ENCODE measurements around the gene KIRREL3. TPM values are rescaled to one million over a fixed set of nuclear protein-coding genes. Genes with fewer than 3 reads are reported as not detected.

The KIRREL3 gene
- total and polyA plus RNA-seq, 2 donors (not counting 3 experiments of a cell fraction or from before 2014, with no cell fraction given): not detected

DNA sequence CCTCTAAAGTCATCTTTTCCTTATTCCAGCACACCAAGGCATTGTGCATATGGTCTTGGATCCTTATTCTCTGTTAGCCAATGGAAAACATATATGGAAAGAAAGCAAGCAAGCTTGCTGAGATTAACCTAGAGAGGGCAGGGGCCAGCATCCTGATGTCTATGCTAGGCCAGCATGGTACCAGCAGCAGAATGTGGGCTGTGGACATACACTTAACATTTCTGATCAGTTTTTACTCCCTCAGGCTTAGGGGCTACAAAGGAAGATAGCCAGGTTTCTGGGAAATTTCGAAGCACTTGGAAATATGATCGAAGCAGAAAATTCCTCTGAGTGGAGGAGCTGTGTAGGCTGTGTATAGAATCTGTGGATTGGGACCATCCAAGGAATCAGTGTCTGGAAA, 578.1 kb downstream of the KIRREL3 start:
- DNase-seq (ENCODE audit: low read depth, low spot score) (no peak), FAIRE-seq (no peak)
- no peaks in the 10 kb centered on the region for H3K9me3 ChIP-seq (replicated peaks; ENCODE audit: control insufficient read depth, insufficient read depth, low read length)
- no peaks in the 10 kb centered on the region for H3K36me3 ChIP-seq (ENCODE audit: control insufficient read depth in 2 of 2, extremely low read depth in 1 of 2, insufficient read depth in 2 of 2, low read length in 2 of 2)
- no peak overlapping the region for H3K9ac ChIP-seq (replicated peaks; ENCODE audit: extremely low read depth, insufficient read depth, low read length)
- no peaks in the 10 kb centered on the region for H3K79me2 ChIP-seq (ENCODE audit: control insufficient read depth, insufficient read depth, low read length)
- H3K4me3 ChIP-seq (replicated peaks in 1 of 3; ENCODE audit: insufficient read depth in 1 of 3, low read depth in 1 of 3, low read length in 3 of 3): no peak overlapping the region
- BruUV-seq (replicated peaks): no TSS peak
- H4K20me1 ChIP-seq (replicated peaks; ENCODE audit: control insufficient read depth, extremely low read depth, insufficient read depth, low read length): no peaks in the 10 kb centered on the region
- POLR2A ChIA-PET: no interaction called here
- H3K4me1 ChIP-seq (ENCODE audit: control insufficient read depth, extremely low read depth, insufficient read depth, low read length): peaks cover 2% of the 10 kb centered on the region
- H3K4me2 ChIP-seq (ENCODE audit: insufficient read depth, low read length): no peak overlapping the region
- intact Hi-C loops (cut with micrococcal nuclease) (no loop called here), dilution Hi-C loops (cut with MboI; ENCODE audit: extremely low pct_ligation_motif_present, low sequenced_read_pairs) (no loop called here)
- no peaks in the 10 kb centered on the region for H3K27me3 ChIP-seq (ENCODE audit: control insufficient read depth in 2 of 2, insufficient read depth in 2 of 2, low read length in 2 of 2)
- CTCF ChIA-PET: interaction anchor here (0.6 to 3.2 kb wide), 4 partner anchors 11 to 112 kb away, joined by 3 to 15 read pairs (median 4); no protein-coding TSS in a partner anchor
- H2AFZ ChIP-seq (ENCODE audit: low read depth, low read length): no peak overlapping the region
- no peaks in the 10 kb centered on the region for H3K9me1 ChIP-seq (replicated peaks; ENCODE audit: control insufficient read depth, extremely low read depth, insufficient read depth, low read length)
- TF ChIP-seq, protein P1, sequence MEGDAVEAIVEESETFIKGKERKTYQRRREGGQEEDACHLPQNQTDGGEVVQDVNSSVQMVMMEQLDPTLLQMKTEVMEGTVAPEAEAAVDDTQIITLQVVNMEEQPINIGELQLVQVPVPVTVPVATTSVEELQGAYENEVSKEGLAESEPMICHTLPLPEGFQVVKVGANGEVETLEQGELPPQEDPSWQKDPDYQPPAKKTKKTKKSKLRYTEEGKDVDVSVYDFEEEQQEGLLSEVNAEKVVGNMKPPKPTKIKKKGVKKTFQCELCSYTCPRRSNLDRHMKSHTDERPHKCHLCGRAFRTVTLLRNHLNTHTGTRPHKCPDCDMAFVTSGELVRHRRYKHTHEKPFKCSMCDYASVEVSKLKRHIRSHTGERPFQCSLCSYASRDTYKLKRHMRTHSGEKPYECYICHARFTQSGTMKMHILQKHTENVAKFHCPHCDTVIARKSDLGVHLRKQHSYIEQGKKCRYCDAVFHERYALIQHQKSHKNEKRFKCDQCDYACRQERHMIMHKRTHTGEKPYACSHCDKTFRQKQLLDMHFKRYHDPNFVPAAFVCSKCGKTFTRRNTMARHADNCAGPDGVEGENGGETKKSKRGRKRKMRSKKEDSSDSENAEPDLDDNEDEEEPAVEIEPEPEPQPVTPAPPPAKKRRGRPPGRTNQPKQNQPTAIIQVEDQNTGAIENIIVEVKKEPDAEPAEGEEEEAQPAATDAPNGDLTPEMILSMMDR (IDR thresholded peaks at IDR 0.05; ENCODE audit: extremely low read depth in 1 of 2, insufficient read depth in 1 of 2, low read depth in 1 of 2, low read length in 2 of 2): no peak
- TF ChIP-seq POLR2A (IDR thresholded peaks at IDR 0.05; ENCODE audit: low read depth, low read length): no peak
- no peak for TF ChIP-seq JUN (IDR thresholded peaks at IDR 0.05; ENCODE audit: borderline replicate concordance, insufficient read depth, insufficient read length, low read depth)
- TF ChIP-seq MYC (IDR thresholded peaks at IDR 0.05; ENCODE audit: low read depth, low read length): no peak
- TF ChIP-seq POLR2AphosphoS5 (IDR thresholded peaks at IDR 0.05; ENCODE audit: insufficient read depth, low read depth, low read length): no peak
- H3K27ac ChIP-seq (ENCODE audit: insufficient read depth, low read depth, low read length): no peak overlapping the region

DNA sequence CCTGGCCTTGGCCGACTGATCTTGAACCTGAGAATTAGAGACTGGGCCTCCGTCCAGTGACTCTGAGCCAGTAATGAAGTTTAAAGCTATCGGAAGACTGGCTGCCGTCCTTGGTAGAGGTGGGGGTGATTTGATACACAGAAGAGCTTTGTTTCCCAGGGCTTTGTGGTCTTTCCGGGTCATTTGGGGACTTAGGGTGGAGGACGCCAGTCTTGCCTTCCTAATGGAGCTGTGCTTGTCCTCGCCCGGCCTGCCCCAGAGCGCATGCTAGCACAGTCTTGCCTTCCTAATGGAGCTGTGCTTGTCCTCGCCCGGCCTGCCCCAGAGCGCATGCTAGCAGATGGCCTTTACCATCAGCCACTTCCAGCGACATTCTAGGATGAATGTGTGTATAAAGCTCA, 579.3 kb downstream of the KIRREL3 start:
- no peak overlapping the region for H3K9ac ChIP-seq (replicated peaks; ENCODE audit: extremely low read depth, insufficient read depth, low read length)
- ChIA-PET CTCF (interaction anchor here (1.0 to 4.7 kb wide), 4 partner anchors 10 to 111 kb away, joined by 4 to 16 read pairs (median 10); no protein-coding TSS in a partner anchor), POLR2A (interaction anchor here (0.7 kb wide), 1 partner anchor 13 kb away, joined by 3 read pairs; no protein-coding TSS in a partner anchor)
- DNase-seq (ENCODE audit: low read depth, low spot score) (no peak), FAIRE-seq (no peak)
- dilution Hi-C loops (cut with MboI; ENCODE audit: extremely low pct_ligation_motif_present, low sequenced_read_pairs): no loop called here
- H3K4me1 ChIP-seq (ENCODE audit: control insufficient read depth, extremely low read depth, insufficient read depth, low read length): peaks cover 9% of the 10 kb centered on the region
- no peak for TF ChIP-seq MYC (IDR thresholded peaks at IDR 0.05; ENCODE audit: low read depth, low read length)
- TF ChIP-seq, protein P2, sequence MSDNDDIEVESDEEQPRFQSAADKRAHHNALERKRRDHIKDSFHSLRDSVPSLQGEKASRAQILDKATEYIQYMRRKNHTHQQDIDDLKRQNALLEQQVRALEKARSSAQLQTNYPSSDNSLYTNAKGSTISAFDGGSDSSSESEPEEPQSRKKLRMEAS (IDR thresholded peaks at IDR 0.05; ENCODE audit: insufficient read depth, insufficient read length): no peak
- no peak for TF ChIP-seq GATA2 (IDR thresholded peaks at IDR 0.05; ENCODE audit: insufficient read depth, insufficient read length, low read depth, low read length)
- TF ChIP-seq FOS (IDR thresholded peaks at IDR 0.05; ENCODE audit: borderline replicate concordance, insufficient read depth, low read length): no peak
- TF ChIP-seq EZH2 (IDR thresholded peaks at IDR 0.05; ENCODE audit: borderline replicate concordance, low read depth, low read length, severe bottlenecking): no peak
- TF ChIP-seq POLR2AphosphoS5 (IDR thresholded peaks at IDR 0.05; ENCODE audit: insufficient read depth, low read depth, low read length): no peak
- TF ChIP-seq JUN (IDR thresholded peaks at IDR 0.05; ENCODE audit: borderline replicate concordance, insufficient read depth, insufficient read length, low read depth): no peak
- TF ChIP-seq POLR2A (IDR thresholded peaks at IDR 0.05; ENCODE audit: low read depth, low read length): no peak
- TF ChIP-seq, protein P1 (IDR thresholded peaks at IDR 0.05; ENCODE audit: extremely low read depth in 1 of 2, insufficient read depth in 1 of 2, low read depth in 1 of 2, low read length in 2 of 2): no peak
- no peak overlapping the region for H3K4me2 ChIP-seq (ENCODE audit: insufficient read depth, low read length)
- no peaks in the 10 kb centered on the region for H3K27me3 ChIP-seq (ENCODE audit: control insufficient read depth in 2 of 2, insufficient read depth in 2 of 2, low read length in 2 of 2)
- H3K4me3 ChIP-seq (replicated peaks in 1 of 3; ENCODE audit: insufficient read depth in 1 of 3, low read depth in 1 of 3, low read length in 3 of 3): no peak overlapping the region
- no peaks in the 10 kb centered on the region for H4K20me1 ChIP-seq (replicated peaks; ENCODE audit: control insufficient read depth, extremely low read depth, insufficient read depth, low read length)
- H3K27ac ChIP-seq (ENCODE audit: insufficient read depth, low read depth, low read length): no peak overlapping the region
- BruUV-seq (replicated peaks): no TSS peak
- H3K9me3 ChIP-seq (replicated peaks; ENCODE audit: control insufficient read depth, insufficient read depth, low read length): no peaks in the 10 kb centered on the region
- no peaks in the 10 kb centered on the region for H3K36me3 ChIP-seq (ENCODE audit: control insufficient read depth in 2 of 2, extremely low read depth in 1 of 2, insufficient read depth in 2 of 2, low read length in 2 of 2)
- no peaks in the 10 kb centered on the region for H3K79me2 ChIP-seq (ENCODE audit: control insufficient read depth, insufficient read depth, low read length)
- H2AFZ ChIP-seq (ENCODE audit: low read depth, low read length): no peak overlapping the region
- intact Hi-C loops (cut with micrococcal nuclease): no loop called here
- H3K9me1 ChIP-seq (replicated peaks; ENCODE audit: control insufficient read depth, extremely low read depth, insufficient read depth, low read length): no peaks in the 10 kb centered on the region

Data from endothelial cell of umbilical vein (primary cell).